ENCODE results near the gene CDK5.

DNA sequence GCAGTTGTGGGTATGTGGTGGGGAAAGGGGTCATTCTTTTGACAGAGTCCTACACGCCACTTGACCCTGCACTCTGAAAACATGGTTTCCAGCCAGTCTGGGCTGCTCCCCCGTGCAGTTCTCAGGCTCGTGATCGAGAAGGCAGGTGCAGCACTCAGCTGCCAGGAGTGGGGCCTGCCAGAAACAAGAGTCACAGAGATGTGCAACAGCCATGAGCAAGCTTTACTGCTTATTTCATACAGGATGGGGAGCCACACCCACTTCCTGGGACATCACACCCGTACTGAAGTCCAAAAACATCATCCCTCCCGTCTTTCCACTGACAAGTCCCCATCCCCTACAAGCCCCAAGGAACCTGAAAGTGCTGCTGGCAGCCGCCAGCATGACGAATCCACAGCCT is 42.7 kb downstream of the CDK5 start:
- TF ChIP-seq CTCF (IDR thresholded peaks at IDR 0.05), result no peak
- TF ChIP-seq EP300 (IDR thresholded peaks at IDR 0.05), result no peak
- TF ChIP-seq POLR2A (IDR thresholded peaks at IDR 0.05), result no peak

All from ovary (tissue), 3 donors.